Activated naive CD4-positive, alpha-beta T cell treated with anti-CD3 and anti-CD28 coated beads, Interleukin-2, amount 50 U/mL, for 24 hours (primary cell): Measurements from ENCODE around the gene SRSF10.

ENCODE experiments used
- H3K27ac Mint-ChIP-seq: one replicate; pipeline ENCODE4 v1.8.0; 2021; ENCODE audit warnings: mild to moderate bottlenecking, mixed read lengths
- H3K27me3 Mint-ChIP-seq: one replicate; pipeline ENCODE4 v1.8.0; 2021; ENCODE audit warnings: mixed read lengths
- H3K36me3 Mint-ChIP-seq: one replicate; pipeline ENCODE4 v1.8.0; 2021; ENCODE audit warnings: mixed read lengths
- H3K4me1 Mint-ChIP-seq: one replicate; pipeline ENCODE4 v1.8.0; 2021; ENCODE audit warnings: mixed read lengths
- H3K4me3 Mint-ChIP-seq: one replicate; pipeline ENCODE4 v1.8.0; 2021; ENCODE audit warnings: mild to moderate bottlenecking, mixed read lengths
- H3K9me3 Mint-ChIP-seq: one replicate; pipeline ENCODE4 v1.8.0; 2021; ENCODE audit warnings: mixed read lengths

SRSF10 gene

DNA sequence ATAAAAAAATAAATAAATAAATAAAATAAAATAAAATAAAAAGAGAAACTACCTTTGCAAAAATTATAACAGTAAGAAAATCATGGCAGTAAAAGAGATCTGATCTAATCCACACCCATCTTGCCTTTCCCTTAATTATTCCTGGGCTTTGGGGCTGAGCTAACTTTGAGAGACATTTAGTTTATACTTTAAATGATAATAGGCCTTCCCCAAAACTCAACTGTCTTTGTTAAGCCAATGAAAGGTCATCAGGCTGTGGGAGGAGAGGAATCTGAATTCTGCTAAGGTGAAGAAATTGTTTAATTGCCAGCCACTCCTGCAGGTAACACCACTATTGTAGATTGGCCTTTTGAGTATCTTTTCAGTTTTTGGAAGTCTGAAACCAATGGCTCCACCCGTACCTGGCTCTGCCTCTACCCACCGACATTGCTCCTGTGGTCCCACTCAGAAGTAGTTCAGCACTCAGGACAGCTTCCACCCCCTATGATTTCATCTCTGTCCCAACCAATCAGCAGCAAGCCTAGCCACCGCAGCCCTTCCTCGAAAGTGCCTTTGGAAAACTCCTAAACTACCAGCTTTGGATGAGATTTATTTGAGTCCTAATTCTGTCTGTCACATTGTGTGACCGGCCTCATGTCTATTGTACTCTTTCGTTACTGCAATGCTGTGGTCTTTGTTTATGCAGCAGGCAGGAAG lies 43.5 kb downstream of the SRSF10 start:
- H3K27ac Mint-ChIP-seq, result no peak overlapping the region
- H3K9me3 Mint-ChIP-seq, result no peaks in the 10 kb centered on the region
- no peaks in the 10 kb centered on the region for H3K36me3 Mint-ChIP-seq

DNA sequence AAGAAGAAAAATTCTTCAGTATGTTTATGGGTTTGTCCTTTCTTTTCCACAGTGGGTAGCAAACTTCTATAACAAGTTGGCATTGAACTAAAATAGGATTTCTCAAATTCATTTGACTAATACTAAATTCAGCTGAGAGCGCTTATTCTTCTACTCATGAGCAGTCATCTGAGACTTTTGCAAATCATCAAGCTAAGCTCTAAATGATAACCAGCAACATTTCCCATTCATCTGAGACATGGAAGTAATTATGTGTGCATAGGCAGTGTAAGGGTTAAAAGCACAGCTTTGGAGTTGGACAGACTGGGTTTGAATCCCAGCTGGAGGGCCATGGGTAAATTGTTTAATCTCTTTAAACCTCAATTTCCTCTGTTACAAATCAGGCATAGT lies 48.6 kb downstream of the SRSF10 start:
- Mint-ChIP-seq H3K4me1 (no peaks in the 10 kb centered on the region), H3K9me3 (no peaks in the 10 kb centered on the region), H3K27me3 (no peaks in the 10 kb centered on the region), H3K27ac (no peak overlapping the region), H3K36me3 (no peaks in the 10 kb centered on the region), H3K4me3 (no peak overlapping the region)

More for the DNA sequence above, 43.5 kb downstream of the SRSF10 start:
- Mint-ChIP-seq H3K27me3 (no peaks in the 10 kb centered on the region), H3K4me1 (no peaks in the 10 kb centered on the region), H3K4me3 (no peak overlapping the region)

DNA sequence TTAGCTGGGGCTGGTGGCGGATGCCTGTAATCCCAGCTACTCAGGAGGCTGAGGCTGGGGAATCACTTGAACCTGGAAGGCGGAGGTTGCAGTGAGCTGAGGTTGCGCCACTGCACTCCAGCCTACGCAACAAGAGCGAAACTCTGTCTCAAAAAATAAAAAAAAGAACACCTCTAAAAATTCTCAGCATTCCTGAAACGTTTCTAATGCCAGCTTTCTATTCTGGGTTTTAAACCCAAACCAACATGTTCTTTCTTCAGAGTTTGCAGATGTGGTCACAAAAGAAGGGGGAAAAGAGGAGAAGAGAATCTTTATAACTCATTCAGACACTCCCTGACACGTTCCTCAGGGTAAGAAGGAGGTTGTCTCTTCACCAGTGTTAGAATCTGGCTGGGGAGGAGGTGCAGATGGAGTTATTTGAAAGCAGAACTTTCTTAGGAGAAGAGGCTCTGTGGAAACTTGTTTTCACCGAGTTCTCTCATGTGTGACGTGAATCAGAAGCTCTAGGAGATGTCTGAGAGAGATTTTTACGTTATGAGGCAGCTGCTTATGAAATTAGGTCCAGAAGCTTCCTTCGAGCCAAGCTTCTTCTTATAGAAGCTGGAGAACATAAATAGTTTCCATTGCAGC lies 49.2 kb downstream of the SRSF10 start:
- no peak overlapping the region for H3K4me3 Mint-ChIP-seq
- H3K27ac Mint-ChIP-seq, result no peak overlapping the region
- H3K27me3 Mint-ChIP-seq, result no peaks in the 10 kb centered on the region
- H3K4me1 Mint-ChIP-seq, result no peaks in the 10 kb centered on the region
- no peaks in the 10 kb centered on the region for H3K36me3 Mint-ChIP-seq
- no peaks in the 10 kb centered on the region for H3K9me3 Mint-ChIP-seq

DNA sequence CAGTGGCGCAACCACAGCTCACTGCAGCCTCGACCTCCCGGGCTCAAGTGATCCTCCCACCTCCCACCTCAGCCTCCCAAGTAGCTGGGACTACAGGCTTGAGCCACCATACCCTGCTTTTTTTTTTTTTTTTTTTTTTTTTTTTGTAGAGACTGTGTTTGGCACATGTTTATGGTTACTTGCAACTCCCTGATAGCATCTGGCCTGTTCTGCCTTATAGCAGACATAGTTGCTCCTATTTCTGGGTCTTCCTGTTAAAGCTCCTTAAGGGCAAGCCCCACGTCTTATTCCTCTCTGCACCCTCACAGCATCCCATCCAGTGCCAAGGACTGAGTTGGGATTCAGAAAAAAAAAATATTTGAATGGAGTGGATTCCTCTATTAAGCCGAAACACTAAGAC lies 49.9 kb downstream of the SRSF10 start:
- Mint-ChIP-seq H3K36me3 (no peaks in the 10 kb centered on the region), H3K4me1 (no peaks in the 10 kb centered on the region), H3K4me3 (no peak overlapping the region), H3K9me3 (no peaks in the 10 kb centered on the region), H3K27me3 (no peaks in the 10 kb centered on the region), H3K27ac (no peak overlapping the region)

DNA sequence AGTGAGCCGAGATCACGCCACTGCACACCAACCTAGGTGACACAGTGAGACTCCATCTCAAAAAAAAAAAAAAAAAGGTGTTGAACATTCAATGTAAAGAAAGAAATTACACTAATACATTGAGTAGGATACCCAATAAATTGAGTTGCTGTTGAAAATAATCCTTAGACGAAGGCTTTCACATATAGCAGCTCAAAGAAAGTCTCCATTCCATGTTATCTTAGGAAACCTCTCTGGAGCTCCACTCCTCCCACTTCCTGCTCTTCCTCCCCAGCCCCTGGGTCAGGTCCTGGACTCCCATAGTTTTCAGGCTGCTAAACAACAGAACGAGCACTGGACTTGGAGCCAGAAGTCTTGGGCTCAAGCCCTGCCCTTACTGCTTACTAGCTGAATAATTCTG lies 51.3 kb downstream of the SRSF10 start:
- no peaks in the 10 kb centered on the region for H3K27me3 Mint-ChIP-seq

DNA sequence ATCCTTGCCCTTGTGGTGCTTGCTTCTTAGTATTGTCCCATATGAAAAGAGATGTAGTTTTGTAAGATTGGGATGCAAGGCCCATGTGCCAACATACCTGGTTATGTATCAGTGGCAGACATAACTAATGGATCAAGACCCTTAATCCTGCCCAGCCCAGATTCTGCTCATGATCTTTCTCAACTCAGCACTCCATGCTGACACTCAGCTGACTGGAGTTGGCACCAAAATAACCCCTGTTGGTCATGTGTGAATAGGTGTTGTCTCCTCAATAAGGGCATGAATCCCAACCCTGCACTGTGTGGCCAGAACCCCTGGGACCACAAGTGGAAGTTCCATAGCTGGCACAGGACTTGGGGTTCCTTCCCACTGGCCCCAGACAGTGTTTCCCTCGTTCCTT lies 53.0 kb downstream of the SRSF10 start:
- H3K27ac Mint-ChIP-seq, result no peak overlapping the region

More for the DNA sequence above, 51.3 kb downstream of the SRSF10 start:
- Mint-ChIP-seq H3K36me3 (no peaks in the 10 kb centered on the region), H3K4me3 (no peak overlapping the region), H3K9me3 (no peaks in the 10 kb centered on the region), H3K4me1 (no peaks in the 10 kb centered on the region), H3K27ac (no peak overlapping the region)

DNA sequence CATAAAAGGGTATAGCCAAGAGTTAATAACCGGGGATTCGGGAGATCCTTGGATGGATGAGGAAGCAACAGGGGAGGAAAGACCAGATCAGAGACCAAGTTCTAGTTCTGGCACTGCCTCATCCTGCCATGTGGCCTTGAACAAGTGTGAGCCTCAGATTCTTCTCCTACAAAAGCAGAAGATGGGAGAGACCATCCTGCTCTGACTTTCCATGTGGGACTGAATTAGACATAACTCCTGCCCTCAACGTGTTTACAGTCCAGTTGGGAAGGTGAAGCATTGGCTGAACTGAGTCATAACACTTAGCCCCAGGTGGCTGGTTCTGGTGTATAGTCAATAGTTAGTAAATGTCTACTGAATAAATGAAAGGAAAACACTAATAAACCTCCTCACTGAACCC lies 54.8 kb downstream of the SRSF10 start:
- Mint-ChIP-seq H3K9me3 (no peaks in the 10 kb centered on the region), H3K27ac (no peak overlapping the region), H3K4me1 (no peaks in the 10 kb centered on the region), H3K4me3 (no peak overlapping the region), H3K36me3 (no peaks in the 10 kb centered on the region), H3K27me3 (no peaks in the 10 kb centered on the region)

More for the DNA sequence above, 53.0 kb downstream of the SRSF10 start:
- no peaks in the 10 kb centered on the region for H3K9me3 Mint-ChIP-seq
- no peaks in the 10 kb centered on the region for H3K36me3 Mint-ChIP-seq
- H3K4me3 Mint-ChIP-seq, result no peak overlapping the region
- H3K4me1 Mint-ChIP-seq, result no peaks in the 10 kb centered on the region
- H3K27me3 Mint-ChIP-seq, result no peaks in the 10 kb centered on the region

DNA sequence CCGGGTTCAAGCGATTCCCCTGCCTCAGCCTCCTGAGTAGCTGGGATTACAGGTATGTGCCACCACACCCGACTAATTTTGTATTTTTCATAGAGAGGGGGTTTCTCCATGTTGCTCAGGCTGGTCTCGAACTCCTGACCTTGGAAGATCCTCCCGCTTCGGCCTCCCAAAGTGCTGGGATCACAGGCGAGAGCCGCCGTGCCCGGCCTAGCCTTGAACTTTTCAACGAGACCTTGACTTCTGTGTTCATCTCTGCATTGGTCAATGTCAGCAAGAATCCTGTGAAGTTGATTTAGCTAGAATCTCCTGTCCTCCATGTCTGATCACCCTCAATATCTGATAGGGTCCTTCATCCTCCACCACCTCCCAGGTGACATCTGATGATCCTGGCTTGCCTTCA lies 55.5 kb downstream of the SRSF10 start:
- H3K27me3 Mint-ChIP-seq, result no peaks in the 10 kb centered on the region
- H3K36me3 Mint-ChIP-seq, result no peaks in the 10 kb centered on the region
- H3K27ac Mint-ChIP-seq, result no peak overlapping the region
- no peaks in the 10 kb centered on the region for H3K4me1 Mint-ChIP-seq
- no peak overlapping the region for H3K4me3 Mint-ChIP-seq
- H3K9me3 Mint-ChIP-seq, result no peaks in the 10 kb centered on the region

DNA sequence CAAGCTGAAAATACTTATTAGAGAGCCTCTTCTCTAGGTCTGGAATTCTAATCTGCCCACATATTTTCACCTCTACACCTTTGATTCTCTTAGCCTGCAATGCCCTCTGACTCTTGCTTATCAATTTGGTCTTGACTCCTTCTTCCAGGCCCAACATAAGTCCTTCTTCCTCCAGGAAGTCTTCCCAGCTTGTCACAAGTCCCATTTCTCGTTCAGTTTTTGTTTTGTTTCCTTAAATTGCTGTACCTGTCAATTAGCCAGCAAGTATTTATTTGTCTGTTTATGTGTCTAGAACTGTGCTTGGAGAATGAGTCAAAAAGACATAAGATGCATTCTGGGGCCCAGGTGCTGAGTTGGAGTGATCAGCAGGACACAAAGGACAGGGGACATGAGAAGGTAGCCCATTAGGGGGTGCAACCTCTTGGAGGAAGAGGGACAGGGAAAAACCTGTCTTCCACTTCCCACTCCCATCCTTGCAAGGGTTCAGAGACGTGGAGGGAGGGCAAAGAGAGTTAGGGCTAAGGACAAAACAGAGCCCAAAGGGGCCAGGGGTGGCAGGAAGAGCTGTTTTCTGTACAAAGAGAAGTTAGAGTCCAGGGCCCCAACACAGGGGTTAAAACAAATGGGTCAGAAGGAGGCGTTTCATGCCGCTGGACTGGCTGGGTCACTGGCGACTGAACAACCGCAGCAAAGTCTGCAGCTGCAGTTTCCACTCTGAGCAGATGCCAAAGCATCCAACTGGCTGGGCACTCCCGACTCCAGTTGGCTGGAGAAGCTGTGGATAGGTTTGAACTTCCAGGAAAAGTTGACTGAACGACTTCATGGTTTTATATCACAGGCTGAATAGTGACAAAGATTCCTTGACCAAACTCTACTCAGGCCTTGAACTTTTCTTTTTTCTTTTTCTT lies 56.3 kb downstream of the SRSF10 start:
- Mint-ChIP-seq H3K4me3 (no peak overlapping the region), H3K27me3 (no peaks in the 10 kb centered on the region), H3K27ac (no peak overlapping the region), H3K9me3 (no peaks in the 10 kb centered on the region), H3K36me3 (no peaks in the 10 kb centered on the region), H3K4me1 (no peaks in the 10 kb centered on the region)

DNA sequence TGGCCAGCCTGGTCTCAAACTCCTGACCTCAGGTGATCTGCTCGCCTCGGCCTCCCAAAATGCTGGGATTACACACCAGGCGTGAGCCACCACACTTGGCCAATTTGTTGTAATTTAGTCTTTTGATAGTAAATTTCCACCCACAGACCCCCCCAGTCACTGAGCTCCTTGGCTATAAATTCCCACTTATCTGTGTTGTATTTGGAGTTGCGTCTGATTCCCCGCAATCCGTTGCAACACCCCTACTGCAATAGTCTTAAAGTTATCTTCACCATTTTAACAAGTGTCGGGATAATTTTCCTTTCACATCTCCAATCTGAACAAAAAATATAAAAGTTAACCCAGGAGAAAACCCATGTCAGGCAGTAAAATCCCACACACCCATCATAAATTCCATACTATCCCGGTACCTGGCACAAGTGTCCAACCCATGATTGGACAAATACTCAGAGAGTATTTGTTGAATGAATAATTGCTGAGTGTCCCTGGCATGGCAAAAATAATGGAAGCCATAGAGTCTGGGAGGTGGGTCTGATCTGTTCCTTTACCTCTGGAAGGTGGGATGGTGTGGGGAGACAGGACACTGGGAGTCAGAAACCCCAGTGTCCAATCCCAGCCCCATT lies 57.7 kb downstream of the SRSF10 start:
- Mint-ChIP-seq H3K9me3 (no peaks in the 10 kb centered on the region), H3K27ac (no peak overlapping the region), H3K36me3 (no peaks in the 10 kb centered on the region), H3K27me3 (no peaks in the 10 kb centered on the region), H3K4me3 (no peak overlapping the region), H3K4me1 (no peaks in the 10 kb centered on the region)

DNA sequence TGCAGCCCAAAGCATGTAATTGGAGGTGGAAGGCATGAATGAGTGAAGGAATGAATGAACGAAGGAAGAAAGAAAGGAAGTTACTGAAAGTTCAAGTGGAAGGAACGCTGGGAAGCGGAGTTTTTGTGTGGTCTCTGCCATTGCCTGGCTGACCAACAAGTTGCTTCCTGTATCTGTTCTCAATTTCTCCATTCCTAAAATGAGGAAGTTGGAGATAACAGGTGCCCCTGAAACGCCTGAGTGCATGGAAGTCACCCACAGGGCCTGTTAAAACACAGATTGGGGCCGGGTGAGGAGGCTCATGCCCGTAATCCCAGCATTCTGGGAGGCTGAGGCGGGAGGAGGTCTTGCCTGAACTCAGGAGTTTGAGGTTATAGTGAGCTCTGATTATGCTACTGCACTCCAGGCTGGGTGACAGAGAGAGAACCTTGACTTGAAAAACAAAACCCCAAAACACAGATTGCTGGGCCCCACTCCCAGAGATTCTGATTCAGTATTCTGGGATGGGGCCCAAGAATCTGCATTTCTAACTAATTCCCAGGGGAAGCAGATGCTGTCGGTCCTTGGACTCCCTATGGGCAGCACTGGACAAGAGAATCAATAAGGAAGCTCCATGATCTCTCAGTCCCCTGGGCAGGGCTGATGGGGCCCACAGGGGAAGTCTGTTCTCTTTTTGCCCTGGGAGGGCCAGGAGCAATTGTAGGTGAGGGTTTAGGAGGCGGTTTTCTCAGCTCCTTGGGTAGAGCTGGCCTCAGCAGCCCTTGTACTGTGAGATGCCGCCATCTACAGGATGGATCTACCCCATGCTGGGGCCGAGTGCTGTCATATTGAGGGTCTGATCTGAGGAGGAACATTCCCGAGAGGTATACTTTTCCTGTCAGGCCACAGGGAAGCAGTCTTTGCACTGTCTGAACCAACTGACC lies 63.7 kb downstream of the SRSF10 start:
- H3K36me3 Mint-ChIP-seq, result no peaks in the 10 kb centered on the region
- H3K4me3 Mint-ChIP-seq, result no peak overlapping the region

DNA sequence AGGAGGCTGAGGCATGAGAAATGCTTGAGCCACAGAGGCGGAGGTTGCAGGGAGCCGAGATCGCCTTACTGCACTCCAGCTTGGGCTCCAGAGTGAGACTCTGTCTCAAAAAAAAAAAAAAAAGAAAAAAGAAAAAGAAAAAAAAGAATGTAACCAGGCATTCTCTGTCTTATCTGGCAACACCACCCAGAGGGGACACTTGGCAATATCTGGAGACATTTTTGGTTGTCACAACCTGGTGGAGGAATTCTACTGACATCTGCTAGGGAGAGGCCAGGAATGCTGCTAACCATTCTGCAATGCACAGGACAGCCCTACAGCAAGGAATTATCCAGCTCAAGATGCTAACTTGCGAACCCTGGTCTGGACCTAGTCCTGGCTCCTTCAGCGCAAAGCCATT lies 64.7 kb downstream of the SRSF10 start:
- peaks cover 47% of the 10 kb centered on the region for H3K4me1 Mint-ChIP-seq
- H3K27me3 Mint-ChIP-seq, result no peaks in the 10 kb centered on the region
- H3K27ac Mint-ChIP-seq, result no peak overlapping the region
- no peak overlapping the region for H3K4me3 Mint-ChIP-seq
- no peaks in the 10 kb centered on the region for H3K9me3 Mint-ChIP-seq
- no peaks in the 10 kb centered on the region for H3K36me3 Mint-ChIP-seq

More for the DNA sequence above, 63.7 kb downstream of the SRSF10 start:
- no peaks in the 10 kb centered on the region for H3K9me3 Mint-ChIP-seq
- no peak overlapping the region for H3K27ac Mint-ChIP-seq
- H3K4me1 Mint-ChIP-seq, result peaks cover 38% of the 10 kb centered on the region
- no peaks in the 10 kb centered on the region for H3K27me3 Mint-ChIP-seq

DNA sequence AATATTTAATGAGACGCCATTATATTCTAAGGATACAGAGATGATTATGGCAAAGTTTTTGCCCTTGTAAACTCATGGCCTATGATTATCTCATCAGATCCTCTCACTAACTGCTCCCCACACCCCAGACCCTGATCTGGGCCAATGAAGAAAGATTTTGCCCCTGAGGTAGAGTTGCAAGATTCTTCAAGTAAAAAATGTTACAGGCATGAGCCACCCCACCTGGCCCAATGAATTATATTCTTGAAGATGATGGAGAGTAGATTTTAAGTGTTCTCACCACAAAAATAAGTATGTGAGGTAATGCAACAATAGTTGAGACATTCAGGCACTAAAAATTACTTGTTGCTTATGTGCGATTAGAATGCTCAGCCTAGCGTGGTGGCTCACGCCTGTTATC lies 65.2 kb downstream of the SRSF10 start:
- Mint-ChIP-seq H3K9me3 (no peaks in the 10 kb centered on the region), H3K27ac (peak overlapping the region; percentile 35), H3K36me3 (no peaks in the 10 kb centered on the region), H3K27me3 (no peaks in the 10 kb centered on the region), H3K4me3 (no peak overlapping the region), H3K4me1 (peaks cover 52% of the 10 kb centered on the region)
